ENCODE results near the gene IER3. TPM values are rescaled to one million over a fixed set of nuclear protein-coding genes. Genes with fewer than 3 reads are reported as not detected.

The IER3 gene
- polyA plus RNA-seq, 2 of the 4 experiments (the other 2 are of a cell fraction): 104 to 202 TPM

- peak within 1 kb of the TSS; percentile 87 for H3K4me2 ChIP-seq
- peak within 1 kb of the TSS; percentile 99 to 100 for H3K27ac ChIP-seq
- peak; percentile 79 to 85 for ATAC-seq
- FAIRE-seq: no peak
- POLR2A ChIA-PET: interaction anchor here (1.2 to 3.5 kb wide), 5 partner anchors 29 to 100 kb away, joined by 4 to 12 read pairs (median 7); partner anchors contain the start of genes DHX16 and NRM
- CTCF ChIA-PET: interaction anchor here (2.5 to 18.8 kb wide), 3 partner anchors 9 to 42 kb away, joined by 8 to 539 read pairs (median 22); partner anchors contain the start of gene DHX16
- peaks cover 46% of the 10 kb centered on the region for H3K4me1 ChIP-seq
- 2% methylated on average over 37 of the region's 38 CpGs for WGBS (ENCODE audit: missing lambda C conversion rate)
- peak within 1 kb of the TSS; percentile 98 for H3K4me3 ChIP-seq
- peak; percentile 78 to 96 for DNase-seq (ENCODE audit: low read depth in 1 of 2, low spot score in 1 of 2)
- TF ChIP-seq CEBPB (IDR thresholded peaks at IDR 0.05) (peak in 1 of 2 experiments; percentile 33; a peak in 2 of 4 replicates), USF2 (IDR thresholded peaks at IDR 0.05) (peak; percentile 38), MAX (IDR thresholded peaks at IDR 0.05) (peak; percentile 44; the same call in 1 of the 2 replicates), PHF8 (IDR thresholded peaks at IDR 0.05; ENCODE audit: borderline replicate concordance, low read depth) (0 out of 2 replicates have a peak, but pooled peaks have one; percentile 10), POLR2AphosphoS2 (conservative IDR thresholded peaks at IDR 0.05; ENCODE audit: low read length) (no peak), RAD21 (conservative IDR thresholded peaks at IDR 0.05 in 1 of 2, IDR thresholded peaks at IDR 0.05 in 1 of 2) (no peak), MAFK (IDR thresholded peaks at IDR 0.05; ENCODE audit: partially characterized antibody) (peak; percentile 98), POLR2A (IDR thresholded peaks at IDR 0.05; ENCODE audit: low read length) (peak; percentile 69), JUN (IDR thresholded peaks at IDR 0.05) (peak; percentile 66 to 84), MYC (IDR thresholded peaks at IDR 0.05; ENCODE audit: borderline replicate concordance, low read length) (peak; percentile 56; the same call in 1 of the 2 replicates)
- TF ChIP-seq, protein P1, sequence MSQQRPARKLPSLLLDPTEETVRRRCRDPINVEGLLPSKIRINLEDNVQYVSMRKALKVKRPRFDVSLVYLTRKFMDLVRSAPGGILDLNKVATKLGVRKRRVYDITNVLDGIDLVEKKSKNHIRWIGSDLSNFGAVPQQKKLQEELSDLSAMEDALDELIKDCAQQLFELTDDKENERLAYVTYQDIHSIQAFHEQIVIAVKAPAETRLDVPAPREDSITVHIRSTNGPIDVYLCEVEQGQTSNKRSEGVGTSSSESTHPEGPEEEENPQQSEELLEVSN (IDR thresholded peaks at IDR 0.05; ENCODE audit: borderline replicate concordance, low read depth): peak; percentile 54; the same call in 1 of the 2 replicates
- TF ChIP-seq, protein P2, sequence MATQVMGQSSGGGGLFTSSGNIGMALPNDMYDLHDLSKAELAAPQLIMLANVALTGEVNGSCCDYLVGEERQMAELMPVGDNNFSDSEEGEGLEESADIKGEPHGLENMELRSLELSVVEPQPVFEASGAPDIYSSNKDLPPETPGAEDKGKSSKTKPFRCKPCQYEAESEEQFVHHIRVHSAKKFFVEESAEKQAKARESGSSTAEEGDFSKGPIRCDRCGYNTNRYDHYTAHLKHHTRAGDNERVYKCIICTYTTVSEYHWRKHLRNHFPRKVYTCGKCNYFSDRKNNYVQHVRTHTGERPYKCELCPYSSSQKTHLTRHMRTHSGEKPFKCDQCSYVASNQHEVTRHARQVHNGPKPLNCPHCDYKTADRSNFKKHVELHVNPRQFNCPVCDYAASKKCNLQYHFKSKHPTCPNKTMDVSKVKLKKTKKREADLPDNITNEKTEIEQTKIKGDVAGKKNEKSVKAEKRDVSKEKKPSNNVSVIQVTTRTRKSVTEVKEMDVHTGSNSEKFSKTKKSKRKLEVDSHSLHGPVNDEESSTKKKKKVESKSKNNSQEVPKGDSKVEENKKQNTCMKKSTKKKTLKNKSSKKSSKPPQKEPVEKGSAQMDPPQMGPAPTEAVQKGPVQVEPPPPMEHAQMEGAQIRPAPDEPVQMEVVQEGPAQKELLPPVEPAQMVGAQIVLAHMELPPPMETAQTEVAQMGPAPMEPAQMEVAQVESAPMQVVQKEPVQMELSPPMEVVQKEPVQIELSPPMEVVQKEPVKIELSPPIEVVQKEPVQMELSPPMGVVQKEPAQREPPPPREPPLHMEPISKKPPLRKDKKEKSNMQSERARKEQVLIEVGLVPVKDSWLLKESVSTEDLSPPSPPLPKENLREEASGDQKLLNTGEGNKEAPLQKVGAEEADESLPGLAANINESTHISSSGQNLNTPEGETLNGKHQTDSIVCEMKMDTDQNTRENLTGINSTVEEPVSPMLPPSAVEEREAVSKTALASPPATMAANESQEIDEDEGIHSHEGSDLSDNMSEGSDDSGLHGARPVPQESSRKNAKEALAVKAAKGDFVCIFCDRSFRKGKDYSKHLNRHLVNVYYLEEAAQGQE (IDR thresholded peaks at IDR 0.05): no peak
- TF ChIP-seq, protein P3, sequence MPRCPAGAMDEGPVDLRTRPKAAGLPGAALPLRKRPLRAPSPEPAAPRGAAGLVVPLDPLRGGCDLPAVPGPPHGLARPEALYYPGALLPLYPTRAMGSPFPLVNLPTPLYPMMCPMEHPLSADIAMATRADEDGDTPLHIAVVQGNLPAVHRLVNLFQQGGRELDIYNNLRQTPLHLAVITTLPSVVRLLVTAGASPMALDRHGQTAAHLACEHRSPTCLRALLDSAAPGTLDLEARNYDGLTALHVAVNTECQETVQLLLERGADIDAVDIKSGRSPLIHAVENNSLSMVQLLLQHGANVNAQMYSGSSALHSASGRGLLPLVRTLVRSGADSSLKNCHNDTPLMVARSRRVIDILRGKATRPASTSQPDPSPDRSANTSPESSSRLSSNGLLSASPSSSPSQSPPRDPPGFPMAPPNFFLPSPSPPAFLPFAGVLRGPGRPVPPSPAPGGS (IDR thresholded peaks at IDR 0.05): peak; percentile 41; the same call in 1 of the 3 replicates
- no peaks in the 10 kb centered on the region for H3K9me3 ChIP-seq
These were observed 24.3 kb downstream of the IER3 start, which contains the start of gene TUBB for GRCh38 chr6:30719791-30720737. TUBB (plus strand) TSS chr6:30720352; CDS start chr6:30720507, 155 bp downstream.

GRCh38 chr6:30719356-30719755, 25.0 kb downstream of the IER3 start:
- ChIA-PET POLR2A (no interaction called here), CTCF (interaction anchor here (0.7 to 18.8 kb wide), 4 partner anchors 11 to 238 kb away, joined by 3 to 539 read pairs (median 6); partner anchors contain the start of gene DHX16)
- H3K4me1 ChIP-seq: peaks cover 39% of the 10 kb centered on the region
- H3K4me2 ChIP-seq: peak overlapping the region; percentile 87
- DNase-seq (ENCODE audit: low read depth in 1 of 2, low spot score in 1 of 2) (no peak), ATAC-seq (no peak), FAIRE-seq (no peak)
- 25% methylated on average over 8 of the region's 8 CpGs for WGBS (ENCODE audit: missing lambda C conversion rate)
- H3K27ac ChIP-seq: peak overlapping the region; percentile 99 to 100
- peak overlapping the region; percentile 98 for H3K4me3 ChIP-seq
- TF ChIP-seq HMGXB4 (CRISPR knock-in tag; IDR thresholded peaks at IDR 0.05; ENCODE audit: borderline replicate concordance) (no peak), HES2 (IDR thresholded peaks at IDR 0.05) (no peak), POLR2AphosphoS2 (conservative IDR thresholded peaks at IDR 0.05; ENCODE audit: low read length) (no peak), HEYL (CRISPR knock-in tag; IDR thresholded peaks at IDR 0.05) (no peak), ESRRA (IDR thresholded peaks at IDR 0.05; ENCODE audit: borderline replicate concordance, low read length) (no peak), RAD21 (conservative IDR thresholded peaks at IDR 0.05 in 1 of 2, IDR thresholded peaks at IDR 0.05 in 1 of 2) (no peak), MAX (IDR thresholded peaks at IDR 0.05) (no peak)
- no peaks in the 10 kb centered on the region for H3K9me3 ChIP-seq
